Measurements from ENCODE around the gene STAC. TPM values are rescaled to one million over a fixed set of nuclear protein-coding genes. Genes with fewer than 3 reads are reported as not detected.

STAC gene
- total and polyA plus RNA-seq, 4 donors: 0.21 to 0.56 (median 0.39) TPM

DNA sequence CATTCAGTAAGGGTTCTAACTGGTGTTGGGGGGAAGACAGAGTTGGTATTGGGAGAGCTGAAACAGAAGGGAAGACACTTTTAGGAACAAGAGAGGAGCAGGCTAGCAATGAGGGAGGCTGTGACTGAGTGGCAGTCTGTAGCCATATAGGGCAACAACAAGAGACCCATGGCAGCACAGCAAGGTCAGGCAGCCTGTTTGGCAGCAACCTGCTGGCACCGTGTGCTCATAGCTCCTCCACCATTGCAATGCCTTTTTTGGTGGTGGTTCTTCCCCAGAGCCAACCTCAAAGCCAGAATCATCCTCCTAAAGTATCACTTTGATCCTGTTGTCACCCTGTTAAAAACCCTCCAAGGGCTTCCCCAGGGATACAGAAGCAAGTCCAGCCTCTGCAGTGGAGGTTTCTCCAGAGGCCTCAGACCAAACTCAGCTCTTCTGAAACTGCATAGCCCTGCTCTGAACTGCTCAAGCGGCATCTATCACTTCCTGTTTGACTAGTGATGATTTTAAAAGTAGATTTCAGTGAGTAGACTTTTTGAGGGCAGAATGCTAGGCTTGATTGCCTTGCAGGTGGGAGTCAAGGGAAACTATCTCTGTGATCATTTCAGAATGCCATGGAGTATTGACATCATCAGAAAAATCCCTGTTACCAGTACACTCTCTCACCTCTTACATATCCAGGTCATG lies 176.9 kb downstream of the STAC start:
- Histone ChIP-seq H3K9ac (ENCODE audit: low read depth in 1 of 2, low read length in 2 of 2) (no peak overlapping the region), H3K27me3 (ENCODE audit: control insufficient read depth in 4 of 4, insufficient read depth in 4 of 4, low read length in 3 of 4) (peaks cover 0 to 3% (median 0%) of the 10 kb centered on the region in 4 donors), H3K36me3 (ENCODE audit: control insufficient read depth in 4 of 4, insufficient read depth in 3 of 4, low read depth in 1 of 4, low read length in 3 of 4) (no peaks in the 10 kb centered on the region), H3K9me3 (ENCODE audit: control insufficient read depth in 4 of 4, low read length in 3 of 4) (no peaks in the 10 kb centered on the region), H3K4me3 (ENCODE audit: low read depth in 1 of 3, low read length in 3 of 3) (no peak overlapping the region), H3K27ac (ENCODE audit: low read depth in 1 of 2, low read length in 2 of 2) (no peak overlapping the region), H3K4me1 (ENCODE audit: control insufficient read depth in 4 of 4, insufficient read depth in 4 of 4, low read length in 3 of 4) (no peaks in the 10 kb centered on the region)
- 66% methylated on average over 2 of the region's 2 CpGs for whole genome bisulfite sequencing
- TF ChIP-seq, protein P1, sequence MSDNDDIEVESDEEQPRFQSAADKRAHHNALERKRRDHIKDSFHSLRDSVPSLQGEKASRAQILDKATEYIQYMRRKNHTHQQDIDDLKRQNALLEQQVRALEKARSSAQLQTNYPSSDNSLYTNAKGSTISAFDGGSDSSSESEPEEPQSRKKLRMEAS (IDR thresholded peaks at IDR 0.05): no peak
- TF ChIP-seq FOXA1 (IDR thresholded peaks at IDR 0.05) (no peak), FOXA2 (IDR thresholded peaks at IDR 0.05) (no peak), TAF1 (conservative IDR thresholded peaks at IDR 0.05) (no peak), YY1 (IDR thresholded peaks at IDR 0.05) (no peak), HNF4G (IDR thresholded peaks at IDR 0.05) (no peak), GABPA (IDR thresholded peaks at IDR 0.05 in 1 of 2, conservative IDR thresholded peaks at IDR 0.05 in 1 of 2) (no peak)
- TF ChIP-seq, protein P2, sequence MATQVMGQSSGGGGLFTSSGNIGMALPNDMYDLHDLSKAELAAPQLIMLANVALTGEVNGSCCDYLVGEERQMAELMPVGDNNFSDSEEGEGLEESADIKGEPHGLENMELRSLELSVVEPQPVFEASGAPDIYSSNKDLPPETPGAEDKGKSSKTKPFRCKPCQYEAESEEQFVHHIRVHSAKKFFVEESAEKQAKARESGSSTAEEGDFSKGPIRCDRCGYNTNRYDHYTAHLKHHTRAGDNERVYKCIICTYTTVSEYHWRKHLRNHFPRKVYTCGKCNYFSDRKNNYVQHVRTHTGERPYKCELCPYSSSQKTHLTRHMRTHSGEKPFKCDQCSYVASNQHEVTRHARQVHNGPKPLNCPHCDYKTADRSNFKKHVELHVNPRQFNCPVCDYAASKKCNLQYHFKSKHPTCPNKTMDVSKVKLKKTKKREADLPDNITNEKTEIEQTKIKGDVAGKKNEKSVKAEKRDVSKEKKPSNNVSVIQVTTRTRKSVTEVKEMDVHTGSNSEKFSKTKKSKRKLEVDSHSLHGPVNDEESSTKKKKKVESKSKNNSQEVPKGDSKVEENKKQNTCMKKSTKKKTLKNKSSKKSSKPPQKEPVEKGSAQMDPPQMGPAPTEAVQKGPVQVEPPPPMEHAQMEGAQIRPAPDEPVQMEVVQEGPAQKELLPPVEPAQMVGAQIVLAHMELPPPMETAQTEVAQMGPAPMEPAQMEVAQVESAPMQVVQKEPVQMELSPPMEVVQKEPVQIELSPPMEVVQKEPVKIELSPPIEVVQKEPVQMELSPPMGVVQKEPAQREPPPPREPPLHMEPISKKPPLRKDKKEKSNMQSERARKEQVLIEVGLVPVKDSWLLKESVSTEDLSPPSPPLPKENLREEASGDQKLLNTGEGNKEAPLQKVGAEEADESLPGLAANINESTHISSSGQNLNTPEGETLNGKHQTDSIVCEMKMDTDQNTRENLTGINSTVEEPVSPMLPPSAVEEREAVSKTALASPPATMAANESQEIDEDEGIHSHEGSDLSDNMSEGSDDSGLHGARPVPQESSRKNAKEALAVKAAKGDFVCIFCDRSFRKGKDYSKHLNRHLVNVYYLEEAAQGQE (IDR thresholded peaks at IDR 0.05): no peak
- TF ChIP-seq, protein P3, sequence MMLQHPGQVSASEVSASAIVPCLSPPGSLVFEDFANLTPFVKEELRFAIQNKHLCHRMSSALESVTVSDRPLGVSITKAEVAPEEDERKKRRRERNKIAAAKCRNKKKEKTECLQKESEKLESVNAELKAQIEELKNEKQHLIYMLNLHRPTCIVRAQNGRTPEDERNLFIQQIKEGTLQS (IDR thresholded peaks at IDR 0.05): no peak
- DNase-seq (ENCODE audit: low spot score): no peak

DNA sequence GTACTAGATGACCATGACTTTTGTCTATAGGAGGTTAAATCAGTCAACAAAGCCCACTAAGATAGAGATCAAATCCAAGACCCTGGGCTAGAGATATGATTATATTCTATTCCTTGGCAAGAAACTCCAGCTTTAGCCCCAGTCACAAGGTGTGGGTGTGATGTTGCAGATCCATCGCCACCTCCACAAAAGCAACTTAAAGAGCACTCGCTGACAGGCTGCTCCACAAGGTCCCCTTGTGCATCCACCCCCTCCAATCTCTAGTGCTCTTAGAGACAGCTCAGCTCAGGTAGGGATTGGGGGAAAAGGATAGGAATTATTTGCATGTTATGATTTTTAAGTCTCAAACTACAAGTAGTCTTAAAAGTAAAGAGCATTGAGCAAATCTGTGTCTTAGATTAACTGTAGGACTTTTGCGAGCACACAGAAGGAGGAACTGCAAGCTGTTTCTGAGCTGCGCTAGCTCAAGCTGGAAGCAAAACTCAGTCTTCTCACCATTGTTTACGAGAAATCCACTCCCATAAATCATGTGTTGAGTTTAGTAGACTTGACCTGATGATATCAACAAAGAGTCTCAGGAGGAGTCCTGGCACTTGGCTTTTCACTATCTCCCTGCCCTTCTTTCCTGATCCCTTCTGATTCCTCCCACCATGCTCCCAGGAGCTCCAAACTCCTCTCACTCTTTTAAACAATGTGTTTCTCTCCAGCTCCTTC lies 177.6 kb downstream of the STAC start:
- peaks cover 0 to 3% (median 0%) of the 10 kb centered on the region in 4 donors for H3K27me3 ChIP-seq (ENCODE audit: control insufficient read depth in 4 of 4, insufficient read depth in 4 of 4, low read length in 3 of 4)
- TF ChIP-seq, protein P2 (IDR thresholded peaks at IDR 0.05): no peak
- TF ChIP-seq RXRA (IDR thresholded peaks at IDR 0.05) (no peak), GABPA (IDR thresholded peaks at IDR 0.05 in 1 of 2, conservative IDR thresholded peaks at IDR 0.05 in 1 of 2) (no peak), YY1 (IDR thresholded peaks at IDR 0.05) (no peak), RAD21 (IDR thresholded peaks at IDR 0.05) (no peak), SP1 (IDR thresholded peaks at IDR 0.05) (no peak), HNF4G (IDR thresholded peaks at IDR 0.05) (no peak), FOXA1 (IDR thresholded peaks at IDR 0.05) (no peak), HNF4A (conservative IDR thresholded peaks at IDR 0.05) (no peak), NR2F2 (IDR thresholded peaks at IDR 0.05) (no peak)
- TF ChIP-seq, protein P4, sequence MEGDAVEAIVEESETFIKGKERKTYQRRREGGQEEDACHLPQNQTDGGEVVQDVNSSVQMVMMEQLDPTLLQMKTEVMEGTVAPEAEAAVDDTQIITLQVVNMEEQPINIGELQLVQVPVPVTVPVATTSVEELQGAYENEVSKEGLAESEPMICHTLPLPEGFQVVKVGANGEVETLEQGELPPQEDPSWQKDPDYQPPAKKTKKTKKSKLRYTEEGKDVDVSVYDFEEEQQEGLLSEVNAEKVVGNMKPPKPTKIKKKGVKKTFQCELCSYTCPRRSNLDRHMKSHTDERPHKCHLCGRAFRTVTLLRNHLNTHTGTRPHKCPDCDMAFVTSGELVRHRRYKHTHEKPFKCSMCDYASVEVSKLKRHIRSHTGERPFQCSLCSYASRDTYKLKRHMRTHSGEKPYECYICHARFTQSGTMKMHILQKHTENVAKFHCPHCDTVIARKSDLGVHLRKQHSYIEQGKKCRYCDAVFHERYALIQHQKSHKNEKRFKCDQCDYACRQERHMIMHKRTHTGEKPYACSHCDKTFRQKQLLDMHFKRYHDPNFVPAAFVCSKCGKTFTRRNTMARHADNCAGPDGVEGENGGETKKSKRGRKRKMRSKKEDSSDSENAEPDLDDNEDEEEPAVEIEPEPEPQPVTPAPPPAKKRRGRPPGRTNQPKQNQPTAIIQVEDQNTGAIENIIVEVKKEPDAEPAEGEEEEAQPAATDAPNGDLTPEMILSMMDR (IDR thresholded peaks at IDR 0.05; ENCODE audit: low read depth, low read length, missing input control): no peak
- TF ChIP-seq, protein P3 (IDR thresholded peaks at IDR 0.05): no peak
- H3K4me1 ChIP-seq (ENCODE audit: control insufficient read depth in 4 of 4, insufficient read depth in 4 of 4, low read length in 3 of 4): no peaks in the 10 kb centered on the region
- H3K4me3 ChIP-seq (ENCODE audit: low read depth in 1 of 3, low read length in 3 of 3): no peak overlapping the region
- no peaks in the 10 kb centered on the region for H3K36me3 ChIP-seq (ENCODE audit: control insufficient read depth in 4 of 4, insufficient read depth in 3 of 4, low read depth in 1 of 4, low read length in 3 of 4)
- 76% methylated on average over 5 of the region's 5 CpGs for WGBS
- no peak overlapping the region for H3K27ac ChIP-seq (ENCODE audit: low read depth in 1 of 2, low read length in 2 of 2)
- H3K9ac ChIP-seq (ENCODE audit: low read depth in 1 of 2, low read length in 2 of 2): no peak overlapping the region
- no peak for DNase-seq (ENCODE audit: low spot score)
- no peaks in the 10 kb centered on the region for H3K9me3 ChIP-seq (ENCODE audit: control insufficient read depth in 4 of 4, low read length in 3 of 4)
